ENCODE data around the gene TCF3.

Gene TCF3

DNA sequence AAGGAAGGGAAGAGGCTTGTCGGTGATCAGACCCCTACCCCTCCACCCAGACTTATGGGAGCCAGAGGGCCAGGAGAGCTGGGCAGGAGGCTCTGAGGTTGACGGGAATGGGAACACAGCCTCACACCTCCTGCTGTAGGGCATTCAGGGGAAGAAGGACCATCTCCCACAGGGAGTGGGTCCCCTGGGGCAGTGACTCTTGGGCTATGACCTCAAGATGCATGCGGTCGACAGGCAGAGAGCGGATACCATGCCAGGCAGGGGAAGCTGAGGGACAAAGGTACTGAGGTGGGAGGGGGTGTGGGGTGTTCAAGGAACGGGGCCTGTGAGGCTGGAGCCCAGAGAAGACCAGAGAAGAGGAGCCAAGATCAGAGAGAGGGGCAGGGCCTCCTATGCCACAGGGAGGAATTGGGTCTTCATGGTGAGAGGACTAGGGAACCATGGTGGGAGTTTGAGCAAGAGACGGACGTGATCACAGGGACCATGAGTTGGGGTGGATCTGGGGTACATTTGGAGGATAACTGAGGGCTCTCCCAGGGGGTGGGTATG is 4.6 kb upstream of the TCF3 start:
- H3K56ac ChIP-seq (ENCODE audit: low read length): no peak overlapping the region
- no peak overlapping the region for H3K18ac ChIP-seq (ENCODE audit: low read length)
- H3K9ac ChIP-seq (ENCODE audit: low read length): no peak overlapping the region
- no peak overlapping the region for H3K27ac ChIP-seq (ENCODE audit: low read depth, low read length)
- no peak overlapping the region for H2AK5ac ChIP-seq (ENCODE audit: low read length)
- no peak for DNase-seq
- H4K5ac ChIP-seq (ENCODE audit: low read length): no peak overlapping the region
- no peaks in the 10 kb centered on the region for H3K36me3 ChIP-seq (ENCODE audit: control insufficient read depth, insufficient read depth, low read length)
- no peaks in the 10 kb centered on the region for H3K4me1 ChIP-seq (ENCODE audit: control insufficient read depth, low read depth, low read length)
- no peak overlapping the region for H4K8ac ChIP-seq (ENCODE audit: low read depth, low read length)
- no peak overlapping the region for H3K4me2 ChIP-seq (ENCODE audit: low read length)
- no peak overlapping the region for H3K4ac ChIP-seq (ENCODE audit: low read depth, low read length)
- WGBS (ENCODE audit: extremely low coverage, insufficient coverage, low lambda C conversion rate): no CpG with 5 or more reads among the region's 8 CpGs
- H2BK5ac ChIP-seq (ENCODE audit: low read length): no peak overlapping the region
- H3K27me3 ChIP-seq (ENCODE audit: insufficient read depth, low read length, poor library complexity): no peaks in the 10 kb centered on the region
- H3K79me2 ChIP-seq (ENCODE audit: control insufficient read depth, insufficient read depth, low read length): no peaks in the 10 kb centered on the region
- no peak overlapping the region for H3K4me3 ChIP-seq (ENCODE audit: low read length)
- H3K23ac ChIP-seq (ENCODE audit: low read length): no peak overlapping the region
- H2BK120ac ChIP-seq (ENCODE audit: low read depth, low read length): no peak overlapping the region
- H2BK15ac ChIP-seq (replicated peaks; ENCODE audit: low read depth): no peak overlapping the region
- no peaks in the 10 kb centered on the region for H3K79me1 ChIP-seq (ENCODE audit: low read length)

DNA sequence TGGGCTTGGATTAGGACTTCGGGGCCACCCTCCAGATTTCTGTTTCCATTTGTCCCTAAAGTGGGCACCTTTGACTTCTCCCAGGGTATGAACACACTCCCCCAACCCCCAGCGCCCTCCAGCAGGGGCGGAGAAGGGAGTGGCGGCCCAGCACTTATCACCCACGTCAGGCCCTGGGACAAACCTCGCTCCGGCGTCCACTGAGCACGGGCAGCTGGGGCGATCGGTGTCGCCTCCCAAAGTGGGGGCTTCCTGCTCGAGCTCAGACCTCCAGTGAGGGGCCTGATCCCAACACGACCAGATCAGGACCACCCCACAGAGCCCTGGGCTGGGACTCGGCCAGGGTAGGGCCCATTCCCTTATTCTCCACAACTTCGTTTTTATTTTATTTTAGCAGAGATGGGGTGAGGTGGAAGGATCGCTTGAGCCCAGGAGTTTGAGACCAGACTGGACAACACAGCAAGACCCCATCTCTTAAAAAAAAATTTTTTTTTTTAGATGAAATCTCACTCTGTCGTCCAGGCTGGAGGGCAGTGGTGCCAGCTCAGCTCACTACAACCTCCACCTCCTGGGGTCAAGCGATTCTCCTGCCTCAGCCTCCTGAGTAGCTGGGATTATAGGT is 3.7 kb upstream of the TCF3 start:
- Histone ChIP-seq H3K27me3 (ENCODE audit: insufficient read depth, low read length, poor library complexity) (no peaks in the 10 kb centered on the region), H2BK120ac (ENCODE audit: low read depth, low read length) (no peak overlapping the region), H3K79me1 (ENCODE audit: low read length) (no peaks in the 10 kb centered on the region), H2BK5ac (ENCODE audit: low read length) (no peak overlapping the region), H3K79me2 (ENCODE audit: control insufficient read depth, insufficient read depth, low read length) (peaks cover 6% of the 10 kb centered on the region), H3K27ac (ENCODE audit: low read depth, low read length) (no peak overlapping the region), H3K9ac (ENCODE audit: low read length) (no peak overlapping the region), H4K5ac (ENCODE audit: low read length) (no peak overlapping the region), H2BK15ac (replicated peaks; ENCODE audit: low read depth) (no peak overlapping the region), H3K4me3 (ENCODE audit: low read length) (no peak overlapping the region), H3K4ac (ENCODE audit: low read depth, low read length) (no peak overlapping the region), H3K36me3 (ENCODE audit: control insufficient read depth, insufficient read depth, low read length) (no peaks in the 10 kb centered on the region), H3K56ac (ENCODE audit: low read length) (no peak overlapping the region), H3K4me1 (ENCODE audit: control insufficient read depth, low read depth, low read length) (no peaks in the 10 kb centered on the region), H3K4me2 (ENCODE audit: low read length) (no peak overlapping the region), H2AK5ac (ENCODE audit: low read length) (no peak overlapping the region), H3K18ac (ENCODE audit: low read length) (no peak overlapping the region), H4K8ac (ENCODE audit: low read depth, low read length) (no peak overlapping the region), H3K23ac (ENCODE audit: low read length) (no peak overlapping the region)
- no peak for DNase-seq
- no CpG with 5 or more reads among the region's 19 CpGs for WGBS (ENCODE audit: extremely low coverage, insufficient coverage, low lambda C conversion rate)

DNA sequence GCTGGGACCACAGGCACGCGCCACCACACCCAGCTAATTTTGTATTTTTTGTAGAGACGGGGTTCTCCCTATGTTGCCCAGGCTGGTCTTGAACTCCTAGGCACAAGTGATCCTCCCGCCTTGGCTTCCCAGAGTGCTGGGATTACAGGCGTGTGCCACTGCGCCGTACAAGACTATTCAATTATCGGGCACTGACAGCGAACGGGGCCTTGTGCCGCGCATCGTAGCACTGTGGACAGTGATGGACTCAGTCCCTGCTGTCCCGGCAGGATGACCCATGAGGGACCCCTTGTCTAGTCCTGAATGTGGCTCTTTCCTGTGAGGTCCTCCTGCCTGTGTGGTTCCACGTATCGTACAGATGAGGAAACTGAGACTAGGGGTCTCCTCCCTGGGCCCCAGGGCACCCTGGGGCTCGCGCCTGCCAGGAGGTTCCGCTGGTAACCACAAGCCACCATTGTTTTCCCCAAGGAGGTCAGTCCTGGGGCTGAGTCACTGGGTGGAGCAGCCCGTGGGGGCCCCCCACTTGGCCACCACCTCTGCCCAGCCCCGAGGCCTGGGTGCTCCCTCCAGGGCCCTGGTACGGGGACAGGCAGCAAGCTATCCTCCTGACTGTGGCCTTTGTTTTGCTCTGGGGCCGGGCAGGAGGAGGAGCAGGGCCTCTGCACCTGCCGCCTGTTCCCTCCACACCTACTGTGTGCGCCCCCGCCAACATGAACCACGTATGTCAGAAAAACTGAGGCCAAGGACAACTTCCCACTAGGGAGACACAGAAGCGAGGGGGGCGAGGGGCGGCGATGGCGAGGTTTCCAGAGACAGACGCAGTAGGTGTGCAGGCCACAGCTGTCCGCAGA is 2.9 kb upstream of the TCF3 start:
- Histone ChIP-seq H3K79me1 (ENCODE audit: low read length) (no peaks in the 10 kb centered on the region), H2BK5ac (ENCODE audit: low read length) (no peak overlapping the region), H2BK15ac (replicated peaks; ENCODE audit: low read depth) (no peak overlapping the region), H3K4ac (ENCODE audit: low read depth, low read length) (no peak overlapping the region), H4K8ac (ENCODE audit: low read depth, low read length) (no peak overlapping the region), H3K79me2 (ENCODE audit: control insufficient read depth, insufficient read depth, low read length) (peaks cover 13% of the 10 kb centered on the region), H3K36me3 (ENCODE audit: control insufficient read depth, insufficient read depth, low read length) (no peaks in the 10 kb centered on the region), H3K56ac (ENCODE audit: low read length) (no peak overlapping the region), H3K4me2 (ENCODE audit: low read length) (no peak overlapping the region), H3K4me3 (ENCODE audit: low read length) (no peak overlapping the region), H4K5ac (ENCODE audit: low read length) (no peak overlapping the region), H3K9ac (ENCODE audit: low read length) (no peak overlapping the region), H3K23ac (ENCODE audit: low read length) (no peak overlapping the region), H2BK120ac (ENCODE audit: low read depth, low read length) (no peak overlapping the region), H3K18ac (ENCODE audit: low read length) (no peak overlapping the region), H3K4me1 (ENCODE audit: control insufficient read depth, low read depth, low read length) (peaks cover under 1% of the 10 kb centered on the region), H3K27ac (ENCODE audit: low read depth, low read length) (no peak overlapping the region), H2AK5ac (ENCODE audit: low read length) (no peak overlapping the region), H3K27me3 (ENCODE audit: insufficient read depth, low read length, poor library complexity) (no peaks in the 10 kb centered on the region)
- DNase-seq: no peak
- WGBS (ENCODE audit: extremely low coverage, insufficient coverage, low lambda C conversion rate): no CpG with 5 or more reads among the region's 34 CpGs

DNA sequence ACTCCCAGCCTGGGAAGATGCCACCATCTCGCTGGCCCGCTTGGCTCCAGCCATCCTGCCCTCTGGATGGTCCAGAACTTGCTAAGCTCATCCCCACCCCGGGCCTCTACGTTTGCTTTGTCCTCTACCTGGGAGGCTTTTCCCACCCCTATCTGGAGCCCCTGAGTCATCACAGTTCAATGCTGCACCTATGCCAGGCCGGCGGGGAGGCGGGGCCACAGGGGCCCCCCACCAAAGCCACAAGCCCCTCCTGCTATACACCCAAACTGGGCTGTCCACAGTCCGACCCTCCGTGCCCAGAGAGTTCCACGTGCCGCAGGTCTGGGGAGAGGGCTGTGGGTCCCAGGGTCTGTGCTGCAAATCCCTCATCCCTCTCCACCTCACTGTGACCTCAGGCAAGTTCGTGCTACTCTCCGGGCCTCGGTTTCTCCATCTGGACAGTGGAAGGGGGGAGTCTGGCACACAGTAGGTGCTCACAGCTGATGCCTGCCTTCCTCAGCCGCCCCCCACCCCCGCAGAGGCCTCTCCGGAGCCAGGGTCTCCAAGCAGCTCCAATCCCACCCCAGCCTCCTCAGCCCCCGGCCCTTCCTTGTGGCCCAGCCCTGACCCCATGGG is 1.9 kb upstream of the TCF3 start:
- Histone ChIP-seq H3K9ac (ENCODE audit: low read length) (no peak overlapping the region), H3K4me2 (ENCODE audit: low read length) (no peak overlapping the region)
- no CpG with 5 or more reads among the region's 18 CpGs for WGBS (ENCODE audit: extremely low coverage, insufficient coverage, low lambda C conversion rate)

GRCh38 chr19:1653300-1653628 is 849 bp upstream of the TCF3 start:
- peak overlapping the region; percentile 80 for H3K56ac ChIP-seq (ENCODE audit: low read length)
- H3K4me3 ChIP-seq (ENCODE audit: low read length): peak overlapping the region; percentile 24
- no CpG with 5 or more reads among the region's 18 CpGs for WGBS (ENCODE audit: extremely low coverage, insufficient coverage, low lambda C conversion rate)
- H2BK15ac ChIP-seq (replicated peaks; ENCODE audit: low read depth): no peak overlapping the region
- H3K4me2 ChIP-seq (ENCODE audit: low read length): peak overlapping the region; percentile 51
- H3K79me2 ChIP-seq (ENCODE audit: control insufficient read depth, insufficient read depth, low read length): peaks cover 33% of the 10 kb centered on the region
- H3K23ac ChIP-seq (ENCODE audit: low read length): no peak overlapping the region
- H4K8ac ChIP-seq (ENCODE audit: low read depth, low read length): no peak overlapping the region
- peaks cover 11% of the 10 kb centered on the region for H3K36me3 ChIP-seq (ENCODE audit: control insufficient read depth, insufficient read depth, low read length)
- peaks cover 11% of the 10 kb centered on the region for H3K79me1 ChIP-seq (ENCODE audit: low read length)
- H3K27ac ChIP-seq (ENCODE audit: low read depth, low read length): no peak overlapping the region
- H4K5ac ChIP-seq (ENCODE audit: low read length): no peak overlapping the region
- no peak overlapping the region for H3K4ac ChIP-seq (ENCODE audit: low read depth, low read length)
- H3K4me1 ChIP-seq (ENCODE audit: control insufficient read depth, low read depth, low read length): peaks cover 2% of the 10 kb centered on the region
- H2BK120ac ChIP-seq (ENCODE audit: low read depth, low read length): no peak overlapping the region
- H3K27me3 ChIP-seq (ENCODE audit: insufficient read depth, low read length, poor library complexity): no peaks in the 10 kb centered on the region
- no peak overlapping the region for H2AK5ac ChIP-seq (ENCODE audit: low read length)
- H3K9ac ChIP-seq (ENCODE audit: low read length): peak overlapping the region; percentile 66
- H2BK5ac ChIP-seq (ENCODE audit: low read length): no peak overlapping the region
- H3K18ac ChIP-seq (ENCODE audit: low read length): peak overlapping the region; percentile 81
- DNase-seq: no peak

More for the DNA sequence above, 1.9 kb upstream of the TCF3 start:
- H3K27me3 ChIP-seq (ENCODE audit: insufficient read depth, low read length, poor library complexity): no peaks in the 10 kb centered on the region
- no peak overlapping the region for H3K56ac ChIP-seq (ENCODE audit: low read length)
- H4K5ac ChIP-seq (ENCODE audit: low read length): no peak overlapping the region
- H2BK5ac ChIP-seq (ENCODE audit: low read length): no peak overlapping the region
- no peak overlapping the region for H4K8ac ChIP-seq (ENCODE audit: low read depth, low read length)
- H3K79me1 ChIP-seq (ENCODE audit: low read length): peaks cover 6% of the 10 kb centered on the region
- no peak overlapping the region for H3K23ac ChIP-seq (ENCODE audit: low read length)
- peaks cover 2% of the 10 kb centered on the region for H3K4me1 ChIP-seq (ENCODE audit: control insufficient read depth, low read depth, low read length)
- H3K4ac ChIP-seq (ENCODE audit: low read depth, low read length): no peak overlapping the region
- H2AK5ac ChIP-seq (ENCODE audit: low read length): no peak overlapping the region
- no peak overlapping the region for H2BK15ac ChIP-seq (replicated peaks; ENCODE audit: low read depth)
- H3K36me3 ChIP-seq (ENCODE audit: control insufficient read depth, insufficient read depth, low read length): peaks cover 4% of the 10 kb centered on the region
- no peak for DNase-seq
- no peak overlapping the region for H3K27ac ChIP-seq (ENCODE audit: low read depth, low read length)
- H3K4me3 ChIP-seq (ENCODE audit: low read length): no peak overlapping the region
- no peak overlapping the region for H3K18ac ChIP-seq (ENCODE audit: low read length)
- no peak overlapping the region for H2BK120ac ChIP-seq (ENCODE audit: low read depth, low read length)
- H3K79me2 ChIP-seq (ENCODE audit: control insufficient read depth, insufficient read depth, low read length): peaks cover 24% of the 10 kb centered on the region
